ENCODE data around the gene ERC2.

The ERC2 gene

DNA sequence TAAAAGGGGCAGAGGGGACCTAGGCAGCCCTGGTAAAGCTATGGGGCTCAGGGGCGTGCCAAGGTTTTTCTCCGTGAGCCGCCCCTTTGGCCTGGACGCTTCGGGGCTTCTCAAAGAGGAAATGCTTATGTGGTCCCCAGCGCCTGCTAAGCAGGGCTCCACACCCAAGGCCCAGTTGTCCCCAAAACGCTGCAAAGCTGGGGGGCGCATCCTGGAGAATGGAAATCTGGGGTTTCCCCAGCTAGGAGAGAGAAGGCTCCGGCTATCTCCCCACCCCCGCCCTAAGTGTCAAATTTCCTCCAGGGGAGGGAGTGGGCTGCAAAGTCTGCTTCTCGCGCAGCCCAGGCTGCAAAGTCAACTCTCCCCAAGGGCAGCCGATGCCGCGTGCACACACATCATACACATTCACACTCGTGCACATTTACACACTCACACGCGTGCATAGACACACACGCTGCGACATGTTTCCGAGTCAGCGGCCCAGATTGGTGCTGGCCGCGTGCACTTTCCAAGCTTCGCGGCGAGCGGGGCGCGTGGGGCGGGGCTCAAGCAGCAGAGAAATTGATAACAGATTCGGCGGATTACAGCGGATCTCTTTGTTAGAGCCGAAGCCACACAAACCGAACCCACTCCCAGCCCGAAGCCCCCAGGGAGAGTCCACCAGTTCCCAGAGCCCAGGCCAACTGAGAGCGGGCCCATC is 985.6 kb downstream of the ERC2 start:
- DNase-seq, result peak; percentile 83

DNA sequence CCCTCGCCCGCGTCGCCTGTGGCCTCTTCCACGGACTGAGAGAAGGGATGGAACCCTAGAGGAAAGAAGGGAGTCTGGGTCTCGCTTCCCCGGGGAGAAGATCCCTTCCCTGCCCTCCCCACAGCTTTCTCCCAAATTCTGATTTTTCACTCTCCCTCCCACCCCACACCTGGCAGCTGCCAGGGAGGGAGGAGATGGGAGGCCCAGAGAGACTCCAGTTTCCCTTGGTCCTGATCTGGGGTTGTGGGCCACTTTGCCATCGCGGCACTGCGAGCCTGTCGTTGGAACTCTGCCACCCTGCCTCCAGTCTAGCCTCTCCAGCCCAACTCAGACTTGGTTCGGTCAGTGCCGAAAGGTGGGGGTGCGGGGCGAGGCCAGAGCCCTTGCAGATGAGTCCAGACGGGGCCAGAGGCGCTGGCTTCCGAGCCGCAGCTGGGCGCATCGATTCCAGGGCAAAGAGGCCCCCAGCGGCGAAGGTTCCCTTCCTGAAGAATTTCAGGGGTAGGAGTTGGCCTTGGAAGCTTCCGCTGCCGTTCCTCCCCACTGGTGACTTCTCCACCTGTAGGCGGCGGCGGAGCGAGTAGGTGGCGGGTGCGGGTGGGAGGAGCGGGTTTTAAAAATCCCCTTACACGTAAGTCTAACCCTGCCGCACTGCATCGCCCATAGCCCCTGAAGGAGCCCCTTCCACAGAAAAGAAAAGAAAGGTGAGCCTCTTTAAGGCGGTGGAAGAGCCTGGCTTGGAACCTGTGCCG is 986.3 kb downstream of the ERC2 start:
- DNase-seq, result peak; percentile 71

DNA sequence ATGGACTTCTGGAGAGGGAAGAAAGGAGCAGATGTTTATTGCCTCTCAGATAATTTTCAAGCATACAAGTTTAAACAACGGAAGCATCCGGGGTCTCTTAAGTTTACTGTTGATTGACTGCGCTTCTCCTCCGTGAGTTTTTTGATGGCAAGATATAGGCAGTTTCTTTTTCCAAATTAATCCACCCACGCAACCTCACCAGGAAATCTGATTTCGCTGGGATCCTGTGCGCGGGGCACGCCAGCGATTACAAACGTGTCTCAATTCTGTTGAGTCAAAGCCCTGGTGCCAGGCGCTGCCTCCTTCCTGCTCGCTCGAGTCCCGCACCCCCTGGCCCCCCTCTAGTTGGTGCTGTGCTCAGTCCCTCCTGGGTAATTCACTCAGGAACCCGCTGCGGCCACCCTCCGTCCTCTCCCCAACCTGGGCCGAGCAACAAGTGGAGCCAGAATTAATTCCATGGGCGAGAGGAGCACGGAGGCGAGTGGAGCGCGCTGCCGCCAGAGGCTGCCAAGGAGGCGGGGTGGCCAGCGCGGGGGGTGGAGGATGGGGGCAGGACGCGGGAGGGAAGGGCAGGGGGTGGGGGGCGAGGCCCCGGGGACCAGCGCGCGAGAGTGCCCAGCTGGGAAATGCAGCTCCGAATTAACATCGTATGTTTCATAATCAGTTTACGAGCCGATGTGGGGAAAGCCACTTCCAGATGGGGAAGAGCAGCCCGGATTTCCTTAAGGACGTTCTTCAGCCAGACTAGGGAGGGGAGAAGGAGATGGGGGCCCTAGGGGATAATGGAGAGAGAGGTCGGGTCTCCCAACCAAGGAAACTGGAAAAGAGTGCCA is 987.1 kb downstream of the ERC2 start:
- DNase-seq, result peak; percentile 86

DNA sequence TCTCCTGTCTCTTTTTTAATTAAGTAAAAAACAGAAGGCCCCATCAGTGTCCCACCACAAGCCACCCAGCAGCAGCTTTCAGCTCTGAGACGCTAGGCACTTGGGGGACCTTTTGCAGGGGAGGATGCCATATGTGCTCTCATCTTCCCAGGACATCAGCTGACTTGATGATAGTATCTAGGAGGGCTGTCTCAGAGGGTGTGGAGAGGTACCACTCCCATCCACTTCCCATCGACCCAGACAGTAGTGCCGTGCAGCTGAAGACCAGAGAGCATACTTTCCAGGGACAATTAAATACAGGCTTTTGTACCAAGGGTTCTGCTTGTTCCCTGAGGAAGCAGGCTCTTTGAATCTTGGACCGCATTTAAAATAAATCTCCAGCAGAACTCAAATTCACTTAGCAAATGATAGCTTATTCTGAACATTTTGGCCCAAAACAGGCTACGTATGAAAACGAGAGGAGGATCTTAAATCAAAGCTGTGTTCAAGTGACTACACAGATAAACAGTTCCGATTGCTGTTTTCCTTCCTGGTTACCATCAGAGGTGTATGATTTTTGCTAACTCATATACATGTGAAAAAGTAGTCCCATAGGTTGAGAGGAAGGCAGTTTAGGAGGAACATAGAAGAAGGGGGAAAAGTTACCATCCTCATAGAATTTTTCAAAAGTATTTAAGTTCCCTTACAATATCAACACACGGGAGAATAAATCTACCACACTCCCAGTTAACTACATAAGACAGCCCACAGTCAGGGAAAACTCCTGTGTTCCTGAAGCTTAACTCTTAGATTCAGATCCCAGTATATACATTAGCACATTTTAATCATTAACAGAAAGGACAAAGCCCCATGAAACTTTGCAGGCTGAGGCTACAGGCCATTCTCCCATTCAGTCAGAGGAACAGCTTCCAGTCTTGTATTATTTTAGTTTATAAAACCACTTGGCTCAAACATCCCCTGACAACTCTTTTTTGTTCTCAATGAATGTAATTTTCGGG is 990.7 kb downstream of the ERC2 start:
- peak; percentile 48 for DNase-seq

DNA sequence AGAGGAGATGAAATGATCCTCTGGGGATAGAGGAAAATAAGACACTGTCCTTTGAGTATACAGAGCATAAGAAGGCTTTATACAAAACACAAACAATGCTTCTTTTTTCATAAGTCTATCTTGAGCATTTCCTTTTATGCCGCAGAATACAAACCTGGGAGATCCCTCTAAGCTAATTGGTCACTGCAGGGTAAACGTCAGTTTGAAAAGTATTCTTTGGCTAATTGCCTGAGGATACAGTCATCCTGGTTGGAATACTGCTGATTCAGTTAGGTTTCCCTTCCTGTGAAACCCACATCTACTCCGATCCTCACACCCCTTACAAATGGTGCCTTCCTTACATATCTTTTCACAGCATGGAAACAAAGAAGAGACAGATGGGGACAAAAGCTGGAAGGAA is 991.8 kb downstream of the ERC2 start:
- peak; percentile 92 for DNase-seq

DNA sequence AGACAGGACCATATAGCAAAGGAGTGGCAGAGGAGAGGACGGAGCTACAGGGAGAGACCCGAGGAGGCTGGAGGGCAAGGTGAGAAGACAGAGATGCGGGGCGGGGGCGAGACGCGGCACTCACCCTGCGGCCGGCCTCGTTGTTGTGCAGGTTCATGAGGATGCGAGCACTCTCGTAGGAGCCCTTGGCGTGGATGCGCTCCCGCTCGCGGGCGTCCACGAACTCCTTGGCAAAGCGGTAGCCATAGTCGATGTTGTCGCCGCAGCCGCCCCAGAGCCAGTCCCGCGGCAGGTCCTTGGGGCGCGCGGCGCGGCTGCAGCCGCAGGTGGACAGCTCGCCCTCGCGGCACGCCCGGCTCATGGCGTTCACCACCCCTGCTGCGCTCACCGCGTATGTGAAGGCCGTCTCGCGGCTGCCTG is 994.0 kb downstream of the ERC2 start:
- no peak for DNase-seq

DNA sequence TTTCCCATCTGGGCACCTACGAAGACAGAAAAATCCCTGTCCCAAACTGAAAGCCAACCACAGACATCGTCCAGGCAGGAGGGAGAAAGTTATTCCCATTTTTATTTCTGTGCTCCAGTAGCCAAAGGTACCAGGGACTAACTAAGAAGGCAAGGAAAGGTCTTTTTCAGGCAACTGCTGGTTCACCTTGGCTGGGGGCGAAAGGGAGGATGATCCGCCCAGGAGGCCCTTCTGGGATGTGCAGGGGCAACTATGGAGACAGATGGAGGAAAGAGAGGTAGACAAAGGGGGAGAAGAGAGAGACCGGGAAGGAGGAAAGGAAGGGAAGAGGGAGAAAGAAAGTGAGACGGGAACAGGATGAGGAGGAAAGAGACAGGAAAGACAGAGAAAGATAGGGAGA is 994.5 kb downstream of the ERC2 start:
- DNase-seq, result no peak

DNA sequence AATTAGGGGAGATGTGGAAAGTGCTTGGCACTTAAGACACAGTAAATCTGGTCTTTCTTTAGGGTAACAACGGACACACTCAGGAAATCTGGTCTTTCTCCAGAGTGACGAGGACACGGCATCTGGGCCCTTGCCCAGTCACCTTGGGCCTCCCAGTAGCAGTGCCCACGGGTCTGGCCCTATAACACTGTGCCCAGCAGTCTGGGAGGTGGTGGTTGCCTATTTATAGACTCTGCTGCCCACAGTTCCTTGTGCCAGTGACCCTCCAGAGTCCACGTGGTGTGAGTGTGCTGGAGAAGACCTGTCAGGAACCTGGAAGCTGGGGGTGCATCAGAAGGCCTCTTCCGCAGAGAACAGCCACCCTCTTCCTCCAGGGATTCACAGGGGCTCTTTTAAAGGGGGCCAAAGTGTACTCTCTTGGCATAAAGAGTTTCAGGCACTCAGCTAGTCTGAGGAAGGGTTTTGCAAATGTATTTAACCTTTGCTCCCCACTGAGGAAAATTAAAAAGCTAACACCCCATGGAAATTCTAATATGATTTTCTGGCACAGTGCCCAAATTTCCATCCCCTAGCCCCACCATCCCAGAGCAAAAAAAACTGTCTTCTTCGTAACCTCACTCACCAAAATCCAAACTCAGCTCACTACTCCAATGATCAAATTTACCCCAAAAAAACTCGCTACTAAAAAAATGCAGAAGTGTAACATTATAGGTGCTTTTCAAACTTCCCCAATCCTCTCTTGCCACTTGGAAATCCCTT is 996.6 kb downstream of the ERC2 start:
- DNase-seq, result no peak

DNA sequence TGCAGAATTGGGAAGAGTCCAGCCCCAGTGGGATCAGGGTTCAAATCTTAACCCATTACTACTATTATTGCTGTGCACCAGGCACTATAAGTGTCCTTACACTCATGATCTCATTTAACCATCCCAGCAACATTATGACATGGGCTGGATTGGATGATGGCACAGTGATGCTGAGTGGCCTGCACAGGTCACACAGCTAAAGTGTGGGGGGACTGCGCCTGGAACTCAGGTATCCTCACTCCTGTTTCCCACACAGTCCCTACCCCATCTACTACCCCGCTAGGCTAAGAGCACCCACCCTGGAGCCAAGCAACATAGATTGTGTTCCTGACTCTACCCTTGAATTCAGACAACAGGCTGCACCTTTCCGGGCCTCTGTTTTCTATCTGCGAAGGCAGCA is 997.2 kb downstream of the ERC2 start:
- DNase-seq, result no peak

DNA sequence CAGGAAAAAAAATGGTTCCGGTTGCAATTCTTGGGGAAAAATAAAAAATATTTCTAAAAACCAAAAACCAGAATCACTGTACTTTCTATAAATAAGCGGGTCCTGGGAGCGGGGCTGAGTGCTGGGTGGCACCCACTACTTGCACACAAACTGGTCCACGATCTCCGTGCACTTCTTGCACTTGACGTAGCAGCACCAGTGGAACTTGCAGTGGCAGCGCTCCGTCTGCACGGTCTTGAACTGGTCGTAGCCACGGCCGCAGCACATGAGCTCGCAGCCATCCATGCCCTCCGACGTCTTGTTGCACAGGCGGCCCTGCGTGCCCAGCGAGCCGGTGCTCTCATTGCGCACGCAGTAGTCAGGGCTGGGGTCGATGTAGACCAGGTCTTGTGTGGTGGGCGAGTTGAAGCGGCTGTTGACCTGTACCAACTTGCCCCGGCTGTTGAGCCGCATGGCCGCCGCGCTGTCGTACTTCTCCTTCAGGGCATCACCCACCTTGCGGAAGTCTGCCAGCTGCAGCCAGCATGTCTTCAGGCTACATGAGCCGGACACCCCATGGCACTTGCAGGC is 998.2 kb downstream of the ERC2 start:
- DNase-seq, result no peak

DNA sequence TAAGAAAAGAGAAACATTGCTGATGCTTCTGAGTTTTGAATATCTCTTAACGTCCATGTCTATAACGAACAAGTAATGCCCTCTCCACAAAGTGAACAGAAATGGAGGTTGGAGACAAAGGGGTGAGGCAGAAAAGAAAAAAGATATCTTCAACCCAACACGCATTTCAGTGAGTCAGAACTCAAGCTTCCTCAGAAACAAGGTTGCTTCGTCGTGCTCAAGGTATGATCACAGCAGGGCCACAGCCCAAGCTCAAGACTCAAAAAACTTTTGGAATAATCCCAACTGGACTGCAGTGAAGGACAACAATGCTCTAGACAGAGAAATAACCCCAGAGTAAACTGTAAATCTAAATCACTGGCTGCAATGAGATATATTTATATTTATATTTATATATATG is 1000.0 kb downstream of the ERC2 start:
- peak; percentile 81 for DNase-seq

DNA sequence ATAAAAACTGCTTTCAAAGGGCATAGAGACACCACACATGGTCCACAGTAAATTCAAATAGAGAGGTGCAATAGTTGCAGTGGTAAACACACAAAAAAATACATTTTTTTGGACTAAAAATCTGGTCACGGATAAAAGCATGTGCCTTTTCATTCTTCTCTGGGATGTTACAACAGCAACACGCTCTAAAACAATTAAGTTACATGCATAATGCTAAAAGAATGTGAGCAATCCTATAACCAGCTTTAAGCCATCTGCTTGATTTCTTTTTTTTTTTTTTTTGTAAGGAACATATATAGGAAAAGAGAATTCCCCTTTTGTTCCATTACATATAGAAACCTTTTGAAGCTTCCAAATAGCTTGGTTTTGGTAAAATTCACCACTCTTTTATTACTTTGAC is 1001.2 kb downstream of the ERC2 start:
- peak; percentile 88 for DNase-seq

DNA sequence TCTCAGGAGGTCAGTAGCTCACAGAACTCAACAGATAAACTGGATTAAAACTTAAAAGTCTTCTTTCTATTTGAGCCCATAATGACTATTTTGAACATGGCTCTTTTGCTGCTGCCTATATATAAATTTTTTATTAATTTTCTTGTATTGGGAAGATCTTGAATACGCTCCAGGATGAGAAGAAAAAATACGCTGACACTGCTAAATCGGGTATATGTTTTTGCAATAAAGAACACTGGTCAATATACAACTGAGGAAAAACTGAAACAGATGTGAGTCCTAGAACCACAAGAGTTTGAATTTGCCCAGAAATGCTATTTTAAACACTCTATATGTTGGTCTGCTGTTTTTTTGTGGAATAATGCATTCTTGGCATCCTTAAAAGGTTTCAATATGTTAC is 1001.7 kb downstream of the ERC2 start:
- DNase-seq, result no peak

DNA sequence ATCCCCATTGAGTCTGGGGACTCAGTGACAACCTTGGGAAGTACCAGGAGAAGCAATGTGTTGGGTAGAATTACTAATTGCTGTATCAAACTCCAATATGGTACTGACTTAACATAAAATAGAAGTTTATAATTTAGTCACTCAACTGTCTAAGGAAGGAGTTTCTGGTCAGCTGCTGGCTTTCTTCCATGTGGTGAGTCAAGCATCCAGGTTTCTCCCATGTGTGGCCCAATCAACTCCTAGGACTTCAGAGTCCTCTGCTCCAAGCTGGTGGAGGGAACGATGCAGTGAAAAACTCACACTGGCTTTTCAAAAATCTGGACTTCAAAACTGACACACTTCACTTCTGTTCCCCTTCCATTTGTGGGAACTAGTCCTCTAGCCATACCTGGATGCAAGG is 1006.4 kb downstream of the ERC2 start:
- peak; percentile 84 for DNase-seq

DNA sequence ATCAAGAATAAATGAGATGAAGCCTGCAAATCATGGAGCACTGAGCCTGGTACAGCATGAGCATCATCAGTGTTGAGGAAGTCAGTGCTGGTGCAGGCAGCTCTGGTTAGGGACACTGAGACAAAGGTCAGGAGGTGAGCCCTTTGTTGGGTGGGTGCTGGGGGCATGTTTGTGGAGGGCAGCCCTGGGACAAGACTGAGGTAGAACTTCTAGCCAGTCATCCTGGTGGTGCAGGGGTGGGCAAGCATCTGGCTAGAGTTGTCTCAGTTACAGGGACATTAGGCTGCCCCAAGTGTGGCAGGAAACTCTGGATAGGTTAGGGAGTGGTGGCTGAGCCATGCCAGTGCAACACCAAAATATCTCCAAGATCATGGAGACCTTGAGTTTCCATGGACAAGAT is 1008.4 kb downstream of the ERC2 start:
- no peak for DNase-seq

Data from fibroblast of skin of abdomen (primary cell).